ENCODE measurements around the gene ARL13B. TPM values are rescaled to one million over a fixed set of nuclear protein-coding genes. Genes with fewer than 3 reads are reported as not detected.

ARL13B gene
- total and polyA plus RNA-seq, 2 of the 8 experiments (the other 6 are each of a cell fraction or from before 2014, with no cell fraction given) = 1.5 to 12.7 TPM

DNA sequence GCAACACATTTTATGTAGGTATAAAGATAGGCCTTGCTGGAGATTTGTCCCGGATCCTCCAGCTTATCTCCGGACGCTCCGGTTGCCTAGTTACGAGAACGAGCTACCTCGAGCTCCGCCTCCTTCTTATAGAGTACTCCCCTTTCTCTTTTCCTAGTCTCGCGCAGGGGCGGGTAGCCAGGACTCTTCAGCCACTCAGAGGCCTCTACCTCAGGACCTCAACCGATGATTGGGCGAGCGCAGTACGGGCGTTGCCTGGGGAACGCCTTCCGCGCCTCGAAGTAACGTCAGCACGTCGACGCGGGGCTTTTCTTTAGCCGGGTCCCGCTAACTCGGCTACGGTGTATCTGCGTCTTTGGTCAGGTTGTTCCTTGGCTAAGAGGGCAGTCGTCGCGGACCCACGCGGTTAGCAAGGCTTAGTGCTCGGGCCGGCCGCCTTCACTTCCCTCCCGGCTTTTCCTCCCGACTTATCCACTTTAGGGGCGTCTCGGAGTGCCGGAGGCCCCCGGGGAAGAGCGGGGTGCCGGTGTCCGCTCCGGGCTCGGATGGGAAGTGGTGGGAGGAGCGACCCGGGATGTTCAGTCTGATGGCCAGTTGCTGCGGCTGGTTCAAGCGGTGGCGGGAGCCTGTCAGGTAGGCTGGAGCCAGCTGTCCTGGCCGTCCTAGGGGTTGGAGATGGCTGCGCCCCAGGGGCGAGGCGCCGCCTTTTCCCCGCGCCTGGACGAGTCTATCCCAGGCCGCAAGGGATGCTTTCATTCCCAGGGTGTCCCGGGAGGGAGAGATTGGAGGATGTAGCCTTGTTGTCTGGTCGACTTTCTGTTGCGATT is at the start of gene ARL13B (continued):
- TF ChIP-seq SAP30 (IDR thresholded peaks at IDR 0.05; ENCODE audit: insufficient read depth, insufficient replicate concordance, low read length) (peak; percentile 44), YY1 (IDR thresholded peaks at IDR 0.05; ENCODE audit: low read depth, low read length) (no peak), SP4 (IDR thresholded peaks at IDR 0.05; ENCODE audit: low read length) (no peak), CBX5 (IDR thresholded peaks at IDR 0.05; ENCODE audit: low read depth, low read length) (no peak), TBP (IDR thresholded peaks at IDR 0.05; ENCODE audit: low read depth, low read length) (peak; percentile 58), CHD2 (IDR thresholded peaks at IDR 0.05; ENCODE audit: low read length) (peak; percentile 78), MAFK (IDR thresholded peaks at IDR 0.05; ENCODE audit: low read depth, low read length) (no peak), SIX5 (IDR thresholded peaks at IDR 0.05; ENCODE audit: low read depth, low read length) (no peak), RAD21 (IDR thresholded peaks at IDR 0.05 in 1 of 2, conservative IDR thresholded peaks at IDR 0.05 in 1 of 2; ENCODE audit: low read depth in 2 of 2, low read length in 2 of 2) (no peak), POLR2AphosphoS5 (IDR thresholded peaks at IDR 0.05; ENCODE audit: low read depth, low read length) (peak; percentile 88), SIN3A (conservative IDR thresholded peaks at IDR 0.05 in 1 of 2, IDR thresholded peaks at IDR 0.05 in 1 of 2; ENCODE audit: low read depth in 1 of 2, low read length in 2 of 2) (peak; percentile 26 to 93; a peak in 2 of 4 replicates), POU5F1 (IDR thresholded peaks at IDR 0.05; ENCODE audit: low read depth, low read length) (no peak), HDAC2 (IDR thresholded peaks at IDR 0.05; ENCODE audit: borderline replicate concordance in 1 of 2, low read depth in 2 of 2, low read length in 2 of 2) (0 out of 4 replicates have a peak, but pooled peaks of 1 of the 2 experiments have one; percentile 37), TCF12 (IDR thresholded peaks at IDR 0.05; ENCODE audit: low read depth, low read length) (0 out of 2 replicates have a peak, but pooled peaks have one; percentile 22), CHD1 (IDR thresholded peaks at IDR 0.05; ENCODE audit: low read depth, low read length) (no peak), POLR2A (IDR thresholded peaks at IDR 0.05; ENCODE audit: control extremely low read depth in 1 of 2, low read depth in 2 of 2, low read length in 2 of 2) (peak in 1 of 2 experiments; percentile 83; a peak in 2 of 3 replicates), JUND (IDR thresholded peaks at IDR 0.05; ENCODE audit: low read length) (no peak), EP300 (IDR thresholded peaks at IDR 0.05; ENCODE audit: borderline replicate concordance in 1 of 2, low read depth in 2 of 2, low read length in 2 of 2) (no peak), TAF1 (IDR thresholded peaks at IDR 0.05; ENCODE audit: low read depth, low read length) (peak; percentile 81), GABPA (IDR thresholded peaks at IDR 0.05; ENCODE audit: borderline replicate concordance, insufficient read depth, low read length) (no peak)
- TF ChIP-seq, protein P1, sequence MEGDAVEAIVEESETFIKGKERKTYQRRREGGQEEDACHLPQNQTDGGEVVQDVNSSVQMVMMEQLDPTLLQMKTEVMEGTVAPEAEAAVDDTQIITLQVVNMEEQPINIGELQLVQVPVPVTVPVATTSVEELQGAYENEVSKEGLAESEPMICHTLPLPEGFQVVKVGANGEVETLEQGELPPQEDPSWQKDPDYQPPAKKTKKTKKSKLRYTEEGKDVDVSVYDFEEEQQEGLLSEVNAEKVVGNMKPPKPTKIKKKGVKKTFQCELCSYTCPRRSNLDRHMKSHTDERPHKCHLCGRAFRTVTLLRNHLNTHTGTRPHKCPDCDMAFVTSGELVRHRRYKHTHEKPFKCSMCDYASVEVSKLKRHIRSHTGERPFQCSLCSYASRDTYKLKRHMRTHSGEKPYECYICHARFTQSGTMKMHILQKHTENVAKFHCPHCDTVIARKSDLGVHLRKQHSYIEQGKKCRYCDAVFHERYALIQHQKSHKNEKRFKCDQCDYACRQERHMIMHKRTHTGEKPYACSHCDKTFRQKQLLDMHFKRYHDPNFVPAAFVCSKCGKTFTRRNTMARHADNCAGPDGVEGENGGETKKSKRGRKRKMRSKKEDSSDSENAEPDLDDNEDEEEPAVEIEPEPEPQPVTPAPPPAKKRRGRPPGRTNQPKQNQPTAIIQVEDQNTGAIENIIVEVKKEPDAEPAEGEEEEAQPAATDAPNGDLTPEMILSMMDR (IDR thresholded peaks at IDR 0.05; ENCODE audit: control extremely low read depth in 1 of 3, insufficient read depth in 1 of 3, low read depth in 1 of 3, low read length in 3 of 3) = no peak
